OCI-LY7 (cell line): Measurements from ENCODE around the gene C5AR2. TPM values are rescaled to one million over a fixed set of nuclear protein-coding genes. Genes with fewer than 3 reads are reported as not detected.

ENCODE experiments used
- BruUV-seq: library from RNA; stranded (reverse); fragments of 400-500 nt; replicated peaks from 2 replicates; lab custom pipeline; 2021; lab: Mats Ljungman, UMichigan
- CTCF ChIA-PET: fragments of 300-600 bp; sonication (Branson Sonifier 250); formaldehyde crosslinking; loops from one replicate; lab custom pipeline; 2022; ENCODE audit warnings: antibody characterized with exemption; ENCODE audit not compliant: unreplicated experiment; lab: Charles Lee
- POLR2A ChIA-PET: fragments of 300-600 bp; sonication (Branson Sonifier 250); formaldehyde crosslinking; loops from one replicate; lab custom pipeline; 2022; ENCODE audit warnings: antibody characterized with exemption; lab: Charles Lee
- DNase-seq: peaks from one replicate; pipeline ENCODE4 v3.0.0-alpha.2; 2015; ENCODE audit warnings: low spot score
- H2AFZ ChIP-seq: fragments of 200-600 bp; sonication (generic), shearing (Covaris generic); 2 replicates; pipeline ENCODE4 v1.6.1; 2014; ENCODE audit warnings: mild to moderate bottlenecking, antibody characterized with exemption, low read length, moderate library complexity
- H3K27ac ChIP-seq: fragments of 200-600 bp; sonication (generic); 2 replicates; pipeline ENCODE4 v1.5.1; 2014; ENCODE audit warnings: mixed run types, low read depth, mild to moderate bottlenecking, moderate library complexity, low read length, inconsistent platforms; ENCODE audit not compliant: poor library complexity, severe bottlenecking
- H3K36me3 ChIP-seq: fragments of 200-600 bp; sonication (generic); 2 replicates; pipeline ENCODE4 v1.6.1; 2014; ENCODE audit warnings: mild to moderate bottlenecking, antibody characterized with exemption, low read length, moderate library complexity, mixed read lengths; ENCODE audit not compliant: insufficient read depth
- H3K4me1 ChIP-seq: fragments of 200-600 bp; sonication (generic); 2 replicates; pipeline ENCODE4 v1.5.1; 2014; ENCODE audit warnings: mild to moderate bottlenecking, low read length; ENCODE audit not compliant: insufficient read depth, poor library complexity, severe bottlenecking
- H3K4me2 ChIP-seq: fragments of 200-600 bp; sonication (generic); 2 replicates; pipeline ENCODE4 v1.6.1; 2014; ENCODE audit warnings: mild to moderate bottlenecking, low read length
- H3K4me3 ChIP-seq: fragments of 200-600 bp; sonication (generic); 2 replicates; pipeline ENCODE4 v1.5.1; 2014; ENCODE audit warnings: mild to moderate bottlenecking, low read depth, low read length; ENCODE audit not compliant: poor library complexity, severe bottlenecking
- H3K79me2 ChIP-seq: fragments of 200-600 bp; sonication (generic); 2 replicates; pipeline ENCODE4 v1.6.1; 2016; ENCODE audit warnings: low read depth, mild to moderate bottlenecking, low read length, moderate library complexity, mixed read lengths; ENCODE audit not compliant: insufficient read depth
- H3K9me2 ChIP-seq: fragments of 200-600 bp; sonication (generic); 2 replicates; pipeline ENCODE4 v1.6.1; 2016; ENCODE audit warnings: mild to moderate bottlenecking, low read length, mixed read lengths; ENCODE audit not compliant: insufficient read depth
- H3K9me3 ChIP-seq: fragments of 200-600 bp; sonication (generic); 2 replicates; pipeline ENCODE4 v1.6.1; 2014; ENCODE audit warnings: mild to moderate bottlenecking, mixed run types, low read length, mixed read lengths
- H4K20me1 ChIP-seq: fragments of 200-600 bp; sonication (generic); 2 replicates; pipeline ENCODE4 v1.6.1; 2014; ENCODE audit warnings: mild to moderate bottlenecking, antibody characterized with exemption, low read length, moderate library complexity, mixed read lengths; ENCODE audit not compliant: insufficient read depth
- CTCF ChIP-seq: fragments of 200-600 bp; sonication (generic); conservative IDR thresholded peaks from 2 replicates; pipeline ENCODE4 v1.5.1; 2014; ENCODE audit warnings: mild to moderate bottlenecking, antibody characterized with exemption, low read length, moderate library complexity, mixed read lengths
- EZH2phosphoT487 ChIP-seq: fragments of 200-600 bp; sonication (generic); IDR thresholded peaks from 2 replicates; pipeline ENCODE4 v1.6.1; 2018; ENCODE audit warnings: low read depth, borderline replicate concordance, mild to moderate bottlenecking, mixed run types, antibody characterized with exemption, low read length, moderate library complexity, mixed read lengths
- intact Hi-C: fragments of 100-400 bp; cut with micrococcal nuclease; formaldehyde crosslinking; loops from one replicate; pipeline ENCODE4 v1.10.0; 2022; ENCODE audit not compliant: unreplicated experiment
- total RNA-seq, 2 experiments: library from RNA; depleted of rRNA in 1 of 2; stranded (reverse); fragments of >200 nt in 1 of 2; shearing (Covaris generic) in 1 of 2; gene quantifications; 2 replicates each; pipeline ENCODE4 v1.2.3, GENCODE V29; 2014 to 2022

C5AR2 gene
- total RNA-seq, 2 experiments from 2014 or later, result 2.6 to 2.9 TPM

GRCh38 chr19:47370045-47370611 lies 38.2 kb downstream of the C5AR2 start:
- Histone ChIP-seq H3K9me2 (no peaks in the 10 kb centered on the region), H3K4me2 (no peak overlapping the region), H3K9me3 (no peaks in the 10 kb centered on the region), H2AFZ (no peak overlapping the region), H3K27ac (no peak overlapping the region), H3K4me3 (no peak overlapping the region), H4K20me1 (no peaks in the 10 kb centered on the region), H3K79me2 (no peaks in the 10 kb centered on the region), H3K4me1 (no peaks in the 10 kb centered on the region), H3K36me3 (peaks cover 78% of the 10 kb centered on the region)
- CTCF ChIA-PET, result no interaction called here
- no peak for DNase-seq
- BruUV-seq, result no TSS peak
- intact Hi-C loops, result no loop called here
- TF ChIP-seq CTCF (no peak), EZH2phosphoT487 (no peak)
- POLR2A ChIA-PET, result no interaction called here

GRCh38 chr19:47371261-47371660 lies 39.3 kb downstream of the C5AR2 start:
- CTCF ChIA-PET, result no interaction called here
- no peak overlapping the region for H3K4me2 ChIP-seq
- POLR2A ChIA-PET, result no interaction called here

More at GRCh38 chr19:47371261-47371660, 39.3 kb downstream of the C5AR2 start:
- intact Hi-C loops, result no loop called here
- H3K79me2 ChIP-seq, result no peaks in the 10 kb centered on the region
- H2AFZ ChIP-seq, result no peak overlapping the region
- no peak overlapping the region for H3K4me3 ChIP-seq
- H3K9me2 ChIP-seq, result no peaks in the 10 kb centered on the region
- no peak overlapping the region for H3K27ac ChIP-seq
- no peaks in the 10 kb centered on the region for H3K9me3 ChIP-seq
- no peaks in the 10 kb centered on the region for H3K4me1 ChIP-seq
- no peak for DNase-seq
- no peak for TF ChIP-seq EZH2phosphoT487
- no peak for TF ChIP-seq CTCF
- H4K20me1 ChIP-seq, result no peaks in the 10 kb centered on the region
- H3K36me3 ChIP-seq, result peaks cover 83% of the 10 kb centered on the region
- BruUV-seq, result no TSS peak
